ENCODE results near the gene TGFB1I1.

- TF ChIP-seq CTCF (IDR thresholded peaks at IDR 0.05; ENCODE audit: insufficient read depth, low read length, poor library complexity, severe bottlenecking) (no peak), EZH2phosphoT487 (conservative IDR thresholded peaks at IDR 0.05; ENCODE audit: low read length) (no peak)
These were observed 33.5 kb upstream of the TGFB1I1 start for GRCh38 chr16:31438414-31438813.

All from SU-DHL-6 (cell line).